Endothelial cell of umbilical vein (primary cell): ENCODE results near the gene RANBP1. TPM values are rescaled to one million over a fixed set of nuclear protein-coding genes. Genes with fewer than 3 reads are reported as not detected.

Experiments
- BruUV-seq: library from RNA; stranded (reverse); fragments of 400-500 nt; replicated peaks from 2 replicates; lab custom pipeline; 2021; lab: Mats Ljungman, UMichigan
- CTCF ChIA-PET: fragments of 300-600, 350-600 bp; sonication (Branson Sonifier 250); formaldehyde crosslinking; loops from one replicate; lab custom pipeline; 2021; ENCODE audit warnings: antibody characterized with exemption, inconsistent platforms; lab: Charles Lee
- POLR2A ChIA-PET: fragments of 300-600, 350-600 bp; sonication (Branson Sonifier 250); formaldehyde crosslinking; loops from one replicate; lab custom pipeline; 2021; ENCODE audit warnings: antibody characterized with exemption, inconsistent platforms; lab: Charles Lee
- DNase-seq: peaks from one replicate; pipeline ENCODE4 v3.0.0-alpha.2; 2011; ENCODE audit warnings: low read depth, low spot score
- FAIRE-seq: peaks from 2 replicates; lab custom pipeline; 2011; peaks lifted over from hg19 to GRCh38; lab: Jason Lieb, UNC
- H2AFZ ChIP-seq: 2 replicates; pipeline ENCODE4 v1.6.0; 2012; ENCODE audit warnings: low read depth, low read length, control low read depth, inconsistent platforms
- H3K27ac ChIP-seq: 2 replicates; pipeline ENCODE4 v1.5.1; 2011; ENCODE audit warnings: low read depth, mild to moderate bottlenecking, control low read depth, low read length, moderate library complexity; ENCODE audit not compliant: insufficient read depth
- H3K27me3 ChIP-seq, 2 experiments: 2 replicates each; pipeline versions ENCODE4 v1.6.0 to v1.6.1; 2011; ENCODE audit warnings: low read length in 2 of 2, mixed read lengths in 1 of 2; ENCODE audit not compliant: control insufficient read depth in 2 of 2, insufficient read depth in 2 of 2
- H3K36me3 ChIP-seq, 2 experiments: 2 replicates in 1 of 2; 3 replicates in 1 of 2; pipeline ENCODE4 v1.5.1; 2011; ENCODE audit warnings: low read length in 2 of 2, mild to moderate bottlenecking in 1 of 2, moderate library complexity in 1 of 2; ENCODE audit not compliant: control insufficient read depth in 2 of 2, insufficient read depth in 2 of 2; ENCODE audit errors: extremely low read depth in 1 of 2
- H3K4me1 ChIP-seq: 3 replicates; pipeline ENCODE4 v1.5.1; 2011; ENCODE audit warnings: mild to moderate bottlenecking, low read length; ENCODE audit not compliant: control insufficient read depth, insufficient read depth; ENCODE audit errors: extremely low read depth
- H3K4me2 ChIP-seq: 2 replicates; pipeline ENCODE4 v1.6.1; 2011; ENCODE audit warnings: low read length, control low read depth, mixed read lengths; ENCODE audit not compliant: insufficient read depth
- H3K4me3 ChIP-seq, 3 experiments: fragments of 200-600 bp in 1 of 3; sonication (generic), shearing (Covaris generic) in 1 of 3; replicated peaks in 1 of 3; 2 replicates each; pipeline ENCODE4 v1.5.1; 2011 to 2016; ENCODE audit warnings: control low read depth in 3 of 3, low read length in 3 of 3, mild to moderate bottlenecking in 2 of 3, inconsistent platforms in 1 of 3, low read depth in 1 of 3, moderate library complexity in 1 of 3; ENCODE audit not compliant: insufficient read depth in 1 of 3
- H3K79me2 ChIP-seq: 2 replicates; pipeline ENCODE4 v1.6.0; 2012; ENCODE audit warnings: low read length, inconsistent platforms; ENCODE audit not compliant: control insufficient read depth, insufficient read depth
- H3K9ac ChIP-seq: replicated peaks from 2 replicates; pipeline ENCODE3; 2011; ENCODE audit warnings: low read length, control low read depth; ENCODE audit not compliant: insufficient read depth; ENCODE audit errors: extremely low read depth
- H3K9me1 ChIP-seq: replicated peaks from 3 replicates; pipeline ENCODE4 v1.6.0; 2011; ENCODE audit warnings: mild to moderate bottlenecking, low read length; ENCODE audit not compliant: control insufficient read depth, insufficient read depth; ENCODE audit errors: extremely low read depth
- H3K9me3 ChIP-seq: replicated peaks from 2 replicates; pipeline ENCODE4 v1.5.1; 2012; ENCODE audit warnings: low read length, inconsistent platforms; ENCODE audit not compliant: control insufficient read depth, insufficient read depth
- H4K20me1 ChIP-seq: replicated peaks from 2 replicates; pipeline ENCODE3; 2011; ENCODE audit warnings: mild to moderate bottlenecking, low read length; ENCODE audit not compliant: control insufficient read depth, insufficient read depth; ENCODE audit errors: extremely low read depth
- CTCF ChIP-seq, 2 donors: IDR thresholded peaks; 1 replicate in 1 of 2; 2 replicates in 1 of 2; pipeline ENCODE4 v1.5.1; 2011; ENCODE audit warnings: low read length in 2 of 2, mild to moderate bottlenecking in 2 of 2, moderate library complexity in 2 of 2, control low read depth in 1 of 2, inconsistent platforms in 1 of 2, low read depth in 1 of 2; ENCODE audit not compliant: insufficient read depth in 1 of 2; ENCODE audit errors: extremely low read depth in 1 of 2
- EZH2 ChIP-seq: IDR thresholded peaks from 2 replicates; pipeline ENCODE4 v1.6.1; 2012; ENCODE audit warnings: borderline replicate concordance, low read depth, mild to moderate bottlenecking, moderate library complexity, low read length, inconsistent platforms; ENCODE audit not compliant: severe bottlenecking
- FOS ChIP-seq: IDR thresholded peaks from 2 replicates; pipeline ENCODE4 v1.6.1; 2011; ENCODE audit warnings: mild to moderate bottlenecking, low read length, moderate library complexity, borderline replicate concordance; ENCODE audit not compliant: insufficient read depth
- GATA2 ChIP-seq: IDR thresholded peaks from 2 replicates; pipeline ENCODE4 v1.7.0; 2011; ENCODE audit warnings: low read depth, mild to moderate bottlenecking, moderate library complexity, mixed read lengths, low read length; ENCODE audit not compliant: insufficient read length, insufficient read depth
- JUN ChIP-seq: IDR thresholded peaks from 2 replicates; pipeline ENCODE4 v1.6.1; 2011; ENCODE audit warnings: borderline replicate concordance, low read depth; ENCODE audit not compliant: insufficient read length, insufficient read depth
- MYC ChIP-seq: IDR thresholded peaks from one replicate; pipeline ENCODE4 v1.6.1; 2011; ENCODE audit warnings: mild to moderate bottlenecking, low read depth, low read length
- POLR2A ChIP-seq: IDR thresholded peaks from 2 replicates; pipeline ENCODE4 v1.6.1; 2012; ENCODE audit warnings: low read depth, mild to moderate bottlenecking, control low read depth, low read length
- POLR2AphosphoS5 ChIP-seq: IDR thresholded peaks from 2 replicates; pipeline ENCODE4 v1.6.1; 2012; ENCODE audit warnings: low read depth, mild to moderate bottlenecking, control low read depth, low read length, moderate library complexity; ENCODE audit not compliant: insufficient read depth
- dilution Hi-C: fragments of 300-500 bp; cut with MboI; formaldehyde crosslinking; loops from one replicate; pipeline ENCODE4 v1.15.0; 2019; ENCODE audit warnings: low sequenced_read_pairs; ENCODE audit not compliant: extremely low pct_ligation_motif_present
- intact Hi-C: fragments of 100-400 bp; cut with micrococcal nuclease; formaldehyde crosslinking; loops from one replicate; pipeline ENCODE4 v1.10.0; 2022
- polyA plus RNA-seq, 4 experiments: library from polyadenylated mRNA; depleted of rRNA in 3 of 4; stranded (reverse) in 3 of 4; unstranded in 1 of 4; fragments of >200 nt; gene quantifications; 2 replicates each; pipeline versions ENCODE4 v1.2.1 to v1.2.3, GENCODE V29; 2011 to 2012; ENCODE audit warnings: missing spikeins in 1 of 4
- total RNA-seq: library from RNA; stranded (reverse); gene quantifications from 2 replicates; pipeline ENCODE4 v1.2.3, GENCODE V29; 2021
- TF ChIP-seq, protein P1 (sequence below): IDR thresholded peaks from 2 replicates; pipeline ENCODE4 v1.6.1; 2011; ENCODE audit not compliant: insufficient read depth, insufficient read length

Gene RANBP1
- total and polyA plus RNA-seq, 2 donors (not counting 3 experiments of a cell fraction or from before 2014, with no cell fraction given) = 228 to 247 TPM

DNA sequence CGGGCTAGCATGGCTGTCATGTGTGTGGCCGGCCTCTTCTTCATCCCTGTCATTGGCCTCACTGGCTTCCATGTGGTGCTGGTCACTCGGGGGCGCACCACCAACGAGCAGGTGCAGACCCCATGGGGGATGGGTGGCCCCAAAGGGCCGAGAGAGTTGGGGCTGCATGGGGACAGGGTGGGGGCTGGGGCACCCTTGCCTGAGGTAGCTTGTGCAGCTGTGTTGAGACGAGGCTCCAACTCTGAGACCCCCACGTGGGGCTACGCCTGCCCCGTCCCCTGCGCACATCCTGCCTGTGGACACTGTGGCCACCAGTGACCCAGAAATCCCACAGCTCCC, 24.2 kb downstream of the RANBP1 start:
- Histone ChIP-seq H3K4me3 (no peak overlapping the region), H3K4me1 (no peaks in the 10 kb centered on the region), H3K36me3 (peaks cover 3 to 16% of the 10 kb centered on the region in 2 experiments), H4K20me1 (no peaks in the 10 kb centered on the region), H3K4me2 (no peak overlapping the region), H3K9ac (no peak overlapping the region), H3K79me2 (peaks cover 34% of the 10 kb centered on the region), H3K27ac (no peak overlapping the region), H2AFZ (no peak overlapping the region), H3K27me3 (no peaks in the 10 kb centered on the region), H3K9me1 (no peaks in the 10 kb centered on the region), H3K9me3 (no peaks in the 10 kb centered on the region)
- TF ChIP-seq POLR2AphosphoS5 (no peak), MYC (no peak)
- dilution Hi-C loops = no loop called here
- DNase-seq (no peak), FAIRE-seq (no peak)
- CTCF ChIA-PET = no interaction called here
- no TSS peak for BruUV-seq
- intact Hi-C loops = no loop called here
- POLR2A ChIA-PET = no interaction called here

GRCh38 chr22:20140521-20140964, 24.6 kb downstream of the RANBP1 start:
- H4K20me1 ChIP-seq = no peaks in the 10 kb centered on the region
- H3K9me3 ChIP-seq = no peaks in the 10 kb centered on the region
- DNase-seq = no peak
- TF ChIP-seq EZH2 (no peak), GATA2 (no peak), POLR2A (no peak), FOS (no peak), MYC (no peak), CTCF (IDR thresholded peaks at IDR 0.05; ENCODE audit: extremely low read depth in 1 of 2, insufficient read depth in 1 of 2, low read depth in 1 of 2, low read length in 2 of 2) (no peak), POLR2AphosphoS5 (no peak), JUN (no peak)
- TF ChIP-seq, protein P1, sequence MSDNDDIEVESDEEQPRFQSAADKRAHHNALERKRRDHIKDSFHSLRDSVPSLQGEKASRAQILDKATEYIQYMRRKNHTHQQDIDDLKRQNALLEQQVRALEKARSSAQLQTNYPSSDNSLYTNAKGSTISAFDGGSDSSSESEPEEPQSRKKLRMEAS = no peak
- no peak overlapping the region for H3K9ac ChIP-seq
- no peaks in the 10 kb centered on the region for H3K9me1 ChIP-seq
- dilution Hi-C loops (no loop called here), intact Hi-C loops (no loop called here)
- H3K4me3 ChIP-seq = no peak overlapping the region
- no peak overlapping the region for H2AFZ ChIP-seq
- H3K4me2 ChIP-seq = no peak overlapping the region
- H3K4me1 ChIP-seq = no peaks in the 10 kb centered on the region
- H3K79me2 ChIP-seq = peaks cover 29% of the 10 kb centered on the region
- BruUV-seq = no TSS peak
- H3K27me3 ChIP-seq = no peaks in the 10 kb centered on the region
- no peak for FAIRE-seq
- ChIA-PET CTCF (no interaction called here), POLR2A (no interaction called here)
- no peak overlapping the region for H3K27ac ChIP-seq
- H3K36me3 ChIP-seq = peaks cover 3 to 18% of the 10 kb centered on the region in 2 experiments
